Measurements from ENCODE around the gene IGSF21.

DNA sequence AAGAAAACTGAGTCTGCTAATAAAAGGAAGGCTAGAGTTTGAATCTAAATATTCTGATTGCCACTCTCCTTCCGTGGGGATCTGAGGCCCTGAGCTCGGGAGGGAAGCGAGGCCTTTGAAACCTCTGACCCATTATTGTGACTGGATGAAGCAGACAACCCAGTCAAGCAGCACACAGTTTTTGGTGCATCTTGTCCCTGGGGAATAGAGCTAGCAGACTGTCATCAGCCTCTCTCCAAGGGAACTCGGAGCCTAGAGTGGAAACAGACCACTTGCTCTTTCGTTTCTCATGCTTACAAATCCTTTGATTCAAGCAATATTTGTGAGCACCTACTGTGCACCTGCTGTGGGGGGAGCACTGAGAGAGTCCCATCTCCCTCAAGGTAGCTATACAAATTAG is 240.0 kb downstream of the IGSF21 start:
- TF ChIP-seq, protein P1, sequence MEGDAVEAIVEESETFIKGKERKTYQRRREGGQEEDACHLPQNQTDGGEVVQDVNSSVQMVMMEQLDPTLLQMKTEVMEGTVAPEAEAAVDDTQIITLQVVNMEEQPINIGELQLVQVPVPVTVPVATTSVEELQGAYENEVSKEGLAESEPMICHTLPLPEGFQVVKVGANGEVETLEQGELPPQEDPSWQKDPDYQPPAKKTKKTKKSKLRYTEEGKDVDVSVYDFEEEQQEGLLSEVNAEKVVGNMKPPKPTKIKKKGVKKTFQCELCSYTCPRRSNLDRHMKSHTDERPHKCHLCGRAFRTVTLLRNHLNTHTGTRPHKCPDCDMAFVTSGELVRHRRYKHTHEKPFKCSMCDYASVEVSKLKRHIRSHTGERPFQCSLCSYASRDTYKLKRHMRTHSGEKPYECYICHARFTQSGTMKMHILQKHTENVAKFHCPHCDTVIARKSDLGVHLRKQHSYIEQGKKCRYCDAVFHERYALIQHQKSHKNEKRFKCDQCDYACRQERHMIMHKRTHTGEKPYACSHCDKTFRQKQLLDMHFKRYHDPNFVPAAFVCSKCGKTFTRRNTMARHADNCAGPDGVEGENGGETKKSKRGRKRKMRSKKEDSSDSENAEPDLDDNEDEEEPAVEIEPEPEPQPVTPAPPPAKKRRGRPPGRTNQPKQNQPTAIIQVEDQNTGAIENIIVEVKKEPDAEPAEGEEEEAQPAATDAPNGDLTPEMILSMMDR (IDR thresholded peaks at IDR 0.05; ENCODE audit: low read length): no peak
- TF ChIP-seq EZH2phosphoT487 (IDR thresholded peaks at IDR 0.05; ENCODE audit: low read length): no peak
